Uterus (tissue), 4 donors: ENCODE measurements around the gene PROM1. TPM values are rescaled to one million over a fixed set of nuclear protein-coding genes. Genes with fewer than 3 reads are reported as not detected.

Experiments used
- DNase-seq, 2 donors: peaks; one replicate each; pipeline ENCODE4 v3.0.0-alpha.2; 2019 to 2020
- H3K27ac ChIP-seq, 2 donors: fragments of 200-600 bp; sonication (generic); 1 replicate in 1 of 2; 2 replicates in 1 of 2; pipeline ENCODE4 v1.5.1; 2016 to 2018
- H3K27me3 ChIP-seq, 2 donors: fragments of 200-600 bp; sonication (generic); one replicate each; pipeline ENCODE4 v1.5.1; 2018 to 2019; ENCODE audit warnings: control low read depth in 1 of 2
- H3K36me3 ChIP-seq, 2 donors: fragments of 200-600 bp; sonication (generic); one replicate each; pipeline ENCODE4 v1.5.1; 2019; ENCODE audit warnings: control low read depth in 1 of 2
- H3K4me1 ChIP-seq, 2 donors: fragments of 200-600 bp; sonication (generic); one replicate each; pipeline ENCODE4 v1.5.1; 2018 to 2019; ENCODE audit warnings: control low read depth in 1 of 2
- H3K4me3 ChIP-seq, 2 donors: fragments of 200-600 bp; sonication (generic); 1 replicate in 1 of 2; 2 replicates in 1 of 2; pipeline ENCODE4 v1.5.1; 2018 to 2019; ENCODE audit warnings: mild to moderate bottlenecking in 1 of 2
- H3K9me3 ChIP-seq, 2 donors: fragments of 200-600 bp; sonication (generic); one replicate each; pipeline ENCODE4 v1.5.1; 2019; ENCODE audit warnings: control low read depth in 1 of 2
- POLR2A ChIP-seq, 2 donors: fragments of 450-650 bp; IDR thresholded peaks; one replicate each; pipeline ENCODE4 v1.6.1; 2016; ENCODE audit warnings: antibody characterized with exemption in 2 of 2, mild to moderate bottlenecking in 1 of 2, moderate library complexity in 1 of 2
- intact Hi-C: fragments of 100-400 bp; cut with DNase I; formaldehyde crosslinking; loops from one replicate; pipeline ENCODE4 v1.15.1; 2023; ENCODE audit warnings: low total_unique reads
- total RNA-seq, 4 donors: library from RNA; depleted of rRNA in 3 of 4; stranded (reverse); fragments of >200 nt in 3 of 4; gene quantifications; one replicate each; pipeline versions ENCODE4 v1.1.0 to v1.2.4, GENCODE V29; 2014 to 2023
- TF ChIP-seq, protein P1 (sequence below), 4 experiments: fragments of 200-600 bp in 2 of 4; fragments of 450-650 bp in 2 of 4; sonication (generic) in 2 of 4; IDR thresholded peaks; one replicate each; pipeline ENCODE4 v1.5.1; 2016 to 2019; ENCODE audit warnings: antibody characterized with exemption in 4 of 4, mild to moderate bottlenecking in 2 of 4, moderate library complexity in 1 of 4
- donor health status: DM: yes; HTN: yes; CAD: no.

The PROM1 gene
- total RNA-seq, 4 donors from 2014 or later = 0.18 to 24.6 (median 1.1) TPM

GRCh38 chr4:16120720-16121119 is 36.9 kb upstream of the PROM1 start:
- H3K4me1 ChIP-seq = no peaks in the 10 kb centered on the region
- no peak overlapping the region for H3K4me3 ChIP-seq
- H3K9me3 ChIP-seq = no peaks in the 10 kb centered on the region
- no peak overlapping the region for H3K27ac ChIP-seq
- intact Hi-C loops = no loop called here
- DNase-seq = no peak
- H3K36me3 ChIP-seq = no peaks in the 10 kb centered on the region
- H3K27me3 ChIP-seq = no peaks in the 10 kb centered on the region
- TF ChIP-seq POLR2A (IDR thresholded peaks at IDR 0.05) = no peak
- TF ChIP-seq, protein P1, sequence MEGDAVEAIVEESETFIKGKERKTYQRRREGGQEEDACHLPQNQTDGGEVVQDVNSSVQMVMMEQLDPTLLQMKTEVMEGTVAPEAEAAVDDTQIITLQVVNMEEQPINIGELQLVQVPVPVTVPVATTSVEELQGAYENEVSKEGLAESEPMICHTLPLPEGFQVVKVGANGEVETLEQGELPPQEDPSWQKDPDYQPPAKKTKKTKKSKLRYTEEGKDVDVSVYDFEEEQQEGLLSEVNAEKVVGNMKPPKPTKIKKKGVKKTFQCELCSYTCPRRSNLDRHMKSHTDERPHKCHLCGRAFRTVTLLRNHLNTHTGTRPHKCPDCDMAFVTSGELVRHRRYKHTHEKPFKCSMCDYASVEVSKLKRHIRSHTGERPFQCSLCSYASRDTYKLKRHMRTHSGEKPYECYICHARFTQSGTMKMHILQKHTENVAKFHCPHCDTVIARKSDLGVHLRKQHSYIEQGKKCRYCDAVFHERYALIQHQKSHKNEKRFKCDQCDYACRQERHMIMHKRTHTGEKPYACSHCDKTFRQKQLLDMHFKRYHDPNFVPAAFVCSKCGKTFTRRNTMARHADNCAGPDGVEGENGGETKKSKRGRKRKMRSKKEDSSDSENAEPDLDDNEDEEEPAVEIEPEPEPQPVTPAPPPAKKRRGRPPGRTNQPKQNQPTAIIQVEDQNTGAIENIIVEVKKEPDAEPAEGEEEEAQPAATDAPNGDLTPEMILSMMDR (IDR thresholded peaks at IDR 0.05) = no peak

GRCh38 chr4:16119981-16120380 is 36.2 kb upstream of the PROM1 start:
- Histone ChIP-seq H3K4me3 (no peak overlapping the region), H3K4me1 (no peaks in the 10 kb centered on the region), H3K27ac (no peak overlapping the region), H3K9me3 (no peaks in the 10 kb centered on the region), H3K27me3 (no peaks in the 10 kb centered on the region), H3K36me3 (no peaks in the 10 kb centered on the region)
- DNase-seq = no peak
- TF ChIP-seq POLR2A (IDR thresholded peaks at IDR 0.05) = no peak
- TF ChIP-seq, protein P1 (IDR thresholded peaks at IDR 0.05) = no peak
- intact Hi-C loops = no loop called here

GRCh38 chr4:16118090-16118489 is 34.3 kb upstream of the PROM1 start:
- TF ChIP-seq POLR2A (IDR thresholded peaks at IDR 0.05) = no peak
- H3K9me3 ChIP-seq = no peaks in the 10 kb centered on the region
- no peaks in the 10 kb centered on the region for H3K27me3 ChIP-seq
- H3K4me1 ChIP-seq = no peaks in the 10 kb centered on the region
- no peaks in the 10 kb centered on the region for H3K36me3 ChIP-seq
- intact Hi-C loops = no loop called here
- no peak overlapping the region for H3K27ac ChIP-seq
- H3K4me3 ChIP-seq = no peak overlapping the region
- no peak for DNase-seq

GRCh38 chr4:16117164-16117563 is 33.3 kb upstream of the PROM1 start:
- H3K36me3 ChIP-seq = no peaks in the 10 kb centered on the region
- no peaks in the 10 kb centered on the region for H3K27me3 ChIP-seq
- DNase-seq = no peak
- TF ChIP-seq, protein P1 (IDR thresholded peaks at IDR 0.05) = no peak
- H3K9me3 ChIP-seq = no peaks in the 10 kb centered on the region
- no peak overlapping the region for H3K4me3 ChIP-seq
- no peak overlapping the region for H3K27ac ChIP-seq
- H3K4me1 ChIP-seq = no peaks in the 10 kb centered on the region
- intact Hi-C loops = no loop called here

DNA sequence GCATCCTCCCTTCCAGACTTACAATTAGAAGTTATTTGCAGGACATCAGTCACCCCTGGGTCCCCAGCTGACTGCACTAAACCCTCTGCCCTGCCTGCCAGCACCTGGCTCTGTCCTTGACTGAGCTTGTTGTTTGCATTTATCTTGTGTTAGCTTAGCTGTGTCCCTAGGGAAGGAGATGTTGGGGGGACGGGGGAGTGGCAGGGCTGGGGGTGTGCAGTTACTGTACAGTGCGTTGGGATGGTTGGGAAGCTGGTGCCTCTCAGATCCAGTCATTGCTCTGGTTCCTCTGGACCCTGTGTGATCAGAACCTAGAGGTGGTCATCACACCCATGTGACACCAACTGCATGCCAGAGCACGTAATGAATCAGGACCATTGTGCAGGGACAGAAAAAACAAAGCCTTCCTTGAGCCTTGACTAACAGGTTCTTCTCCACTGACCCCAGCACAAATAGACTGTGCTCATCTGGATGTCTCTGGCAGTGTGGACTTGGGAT is 32.7 kb upstream of the PROM1 start:
- intact Hi-C loops = no loop called here
- Histone ChIP-seq H3K4me3 (no peak overlapping the region), H3K9me3 (no peaks in the 10 kb centered on the region), H3K27ac (no peak overlapping the region), H3K36me3 (no peaks in the 10 kb centered on the region), H3K4me1 (no peaks in the 10 kb centered on the region), H3K27me3 (no peaks in the 10 kb centered on the region)
- DNase-seq = no peak
- no peak for TF ChIP-seq POLR2A (IDR thresholded peaks at IDR 0.05)
- TF ChIP-seq, protein P1 (IDR thresholded peaks at IDR 0.05) = no peak

DNA sequence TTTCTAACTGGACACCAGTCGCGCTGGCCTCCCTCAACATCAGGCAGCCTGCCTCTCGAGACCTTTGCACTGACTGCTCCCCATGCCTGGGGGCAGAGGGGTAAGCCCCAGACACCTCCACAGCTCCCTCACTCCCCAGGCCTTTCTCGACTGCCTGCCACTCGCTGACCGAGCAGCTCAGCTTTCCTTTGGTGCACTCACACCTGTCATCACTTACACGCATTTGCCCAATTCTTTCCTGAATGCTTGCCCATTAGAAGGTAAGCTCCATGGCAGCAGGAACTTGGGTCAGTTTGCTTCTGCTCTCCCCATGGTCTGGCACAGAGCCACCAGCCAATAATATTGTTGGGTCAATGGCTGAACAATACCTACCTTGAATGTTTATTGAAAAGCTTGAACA is 32.2 kb upstream of the PROM1 start:
- H3K27me3 ChIP-seq = no peaks in the 10 kb centered on the region
- no peaks in the 10 kb centered on the region for H3K36me3 ChIP-seq
- H3K4me3 ChIP-seq = no peak overlapping the region
- H3K4me1 ChIP-seq = no peaks in the 10 kb centered on the region
- no peak for DNase-seq
- no peak overlapping the region for H3K27ac ChIP-seq
- no peaks in the 10 kb centered on the region for H3K9me3 ChIP-seq
- intact Hi-C loops = no loop called here
- TF ChIP-seq, protein P1 (IDR thresholded peaks at IDR 0.05) = no peak
- no peak for TF ChIP-seq POLR2A (IDR thresholded peaks at IDR 0.05)
